Fibroblast of pulmonary artery (primary cell): ENCODE results near the gene FAM20B.

Source experiments
- DNase-seq: peaks from one replicate; pipeline ENCODE4 v3.0.0-alpha.2; 2010; ENCODE audit warnings: low read depth
- H3K4me3 ChIP-seq: replicated peaks from 2 replicates; pipeline ENCODE4 v1.5.1; 2011; ENCODE audit warnings: low read depth, mild to moderate bottlenecking, control low read depth, low read length, moderate library complexity
- TF ChIP-seq, protein P1 (sequence below): IDR thresholded peaks from 2 replicates; pipeline ENCODE4 v1.5.1; 2011; ENCODE audit warnings: mild to moderate bottlenecking, control low read depth, low read length, inconsistent platforms; ENCODE audit errors: missing control alignments

The FAM20B gene

DNA sequence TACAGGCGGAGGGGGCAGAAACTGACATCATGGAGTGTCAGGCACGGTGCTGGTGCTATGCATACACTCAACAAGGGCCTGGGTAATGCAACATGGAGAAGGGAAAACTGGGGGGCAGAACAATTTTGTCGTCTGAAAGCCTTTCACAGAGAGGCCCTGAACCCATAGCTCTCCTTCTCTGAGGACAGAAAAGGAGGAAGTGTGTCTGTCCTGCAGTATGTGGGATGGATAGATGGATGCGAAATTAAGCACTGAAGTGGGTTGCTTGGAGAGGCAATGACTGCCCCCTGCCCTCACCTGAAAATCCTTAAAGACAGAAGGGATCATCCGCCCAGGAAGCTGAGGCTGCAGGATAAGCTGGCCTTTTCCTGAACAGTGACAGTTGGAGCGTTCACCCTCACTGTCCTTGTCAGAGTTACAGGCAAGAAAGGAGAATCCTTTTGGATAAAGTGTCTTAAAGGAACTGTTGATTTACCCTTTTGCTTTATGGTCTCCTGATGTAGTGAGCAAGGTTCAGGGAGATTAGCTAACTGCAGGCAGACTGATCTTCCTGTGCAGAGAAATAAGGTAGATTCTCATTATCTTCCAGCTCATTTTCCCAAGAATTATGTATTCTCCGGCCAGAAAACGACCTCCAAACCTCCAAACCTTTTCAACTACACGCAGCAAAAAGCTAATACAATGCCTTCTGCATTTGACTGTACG, 1.6 kb upstream of the FAM20B start:
- DNase-seq, result no peak
- TF ChIP-seq, protein P1, sequence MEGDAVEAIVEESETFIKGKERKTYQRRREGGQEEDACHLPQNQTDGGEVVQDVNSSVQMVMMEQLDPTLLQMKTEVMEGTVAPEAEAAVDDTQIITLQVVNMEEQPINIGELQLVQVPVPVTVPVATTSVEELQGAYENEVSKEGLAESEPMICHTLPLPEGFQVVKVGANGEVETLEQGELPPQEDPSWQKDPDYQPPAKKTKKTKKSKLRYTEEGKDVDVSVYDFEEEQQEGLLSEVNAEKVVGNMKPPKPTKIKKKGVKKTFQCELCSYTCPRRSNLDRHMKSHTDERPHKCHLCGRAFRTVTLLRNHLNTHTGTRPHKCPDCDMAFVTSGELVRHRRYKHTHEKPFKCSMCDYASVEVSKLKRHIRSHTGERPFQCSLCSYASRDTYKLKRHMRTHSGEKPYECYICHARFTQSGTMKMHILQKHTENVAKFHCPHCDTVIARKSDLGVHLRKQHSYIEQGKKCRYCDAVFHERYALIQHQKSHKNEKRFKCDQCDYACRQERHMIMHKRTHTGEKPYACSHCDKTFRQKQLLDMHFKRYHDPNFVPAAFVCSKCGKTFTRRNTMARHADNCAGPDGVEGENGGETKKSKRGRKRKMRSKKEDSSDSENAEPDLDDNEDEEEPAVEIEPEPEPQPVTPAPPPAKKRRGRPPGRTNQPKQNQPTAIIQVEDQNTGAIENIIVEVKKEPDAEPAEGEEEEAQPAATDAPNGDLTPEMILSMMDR, result no peak
- no peak overlapping the region for H3K4me3 ChIP-seq

DNA sequence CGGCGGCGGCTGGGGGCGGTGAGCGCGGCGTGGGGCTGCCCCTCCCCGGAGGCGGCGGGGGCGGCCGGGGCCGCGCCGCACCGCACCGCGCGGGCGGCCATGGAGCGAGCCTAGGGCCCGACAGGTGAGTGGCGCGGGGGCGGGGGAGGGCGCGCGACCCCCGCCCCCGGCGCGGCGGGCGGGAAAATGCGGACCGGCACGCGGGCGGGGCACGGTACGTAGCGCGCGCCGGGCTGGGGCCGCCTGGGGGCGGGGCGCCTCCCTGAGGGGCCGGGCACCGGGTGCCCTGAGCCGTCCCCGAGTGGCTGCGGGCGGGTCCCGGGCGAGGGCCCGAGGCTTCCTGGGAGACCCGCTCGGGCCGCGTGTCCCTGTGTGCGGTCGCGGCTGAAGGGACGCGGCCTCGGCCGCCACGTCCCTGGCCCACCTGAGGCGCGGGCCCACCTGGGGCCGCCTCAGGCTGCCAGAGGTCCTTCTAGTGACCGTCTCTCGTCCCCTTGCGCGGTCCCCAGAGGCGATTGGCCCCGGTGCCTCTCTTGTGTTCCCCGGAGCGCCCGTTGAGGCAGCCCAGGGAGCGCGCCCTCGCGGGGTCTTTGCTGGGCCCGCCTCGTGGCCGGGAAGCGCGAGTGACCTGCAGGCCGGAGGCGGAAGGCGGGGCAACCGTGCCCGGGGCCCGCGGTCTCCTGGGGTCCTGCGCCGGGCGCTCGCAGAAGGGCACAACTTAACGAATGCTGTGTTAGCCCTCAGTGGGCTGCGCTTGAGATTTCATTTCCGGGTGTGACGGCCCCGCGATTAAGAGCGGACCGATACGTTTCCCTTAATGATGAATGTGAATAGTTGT, 500 bp downstream of the FAM20B start:
- peak overlapping the region; percentile 77 for H3K4me3 ChIP-seq
- TF ChIP-seq, protein P1, result no peak
- peak; percentile 45 for DNase-seq

DNA sequence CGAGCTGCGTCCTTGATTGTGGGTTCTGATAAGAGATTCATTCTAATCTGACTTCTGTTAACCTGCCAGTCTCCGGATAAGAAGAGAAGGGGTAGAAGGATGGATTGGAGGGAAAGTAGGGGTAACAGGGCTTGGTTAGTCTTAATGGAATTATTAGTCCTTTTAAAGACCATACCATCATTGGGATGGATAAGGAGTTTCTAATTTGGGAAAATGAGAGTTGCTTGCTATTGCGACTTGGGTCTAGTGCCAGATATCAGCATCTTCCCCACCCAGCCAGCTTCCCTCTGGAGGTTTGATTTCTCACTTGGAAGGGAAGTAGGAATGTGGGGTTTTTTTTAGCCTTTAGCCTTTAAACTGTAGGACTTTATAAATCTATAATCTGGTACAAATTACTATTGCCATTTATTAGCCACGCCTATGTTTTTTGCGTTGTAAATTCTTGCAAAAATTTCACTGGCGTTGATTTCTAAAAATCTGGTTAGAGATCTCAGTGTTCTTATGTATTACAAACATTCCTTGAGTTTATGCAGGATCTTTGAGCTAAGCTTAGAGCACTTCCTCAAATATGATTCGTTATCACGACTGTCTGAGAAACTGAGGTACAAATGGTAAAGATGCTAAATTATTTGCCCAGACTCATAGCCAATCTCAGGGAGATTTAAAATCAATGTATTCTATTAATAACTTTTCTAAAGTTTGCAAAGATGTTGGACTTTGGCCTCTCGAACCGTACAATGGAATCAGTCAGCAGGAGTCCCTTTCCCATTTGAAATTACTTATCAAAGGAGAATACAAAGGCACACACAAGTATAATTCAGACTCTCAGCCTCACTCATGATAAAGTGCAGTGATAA, 1.3 kb downstream of the FAM20B start:
- TF ChIP-seq, protein P1, result no peak
- DNase-seq, result no peak
- H3K4me3 ChIP-seq, result peak overlapping the region; percentile 77

DNA sequence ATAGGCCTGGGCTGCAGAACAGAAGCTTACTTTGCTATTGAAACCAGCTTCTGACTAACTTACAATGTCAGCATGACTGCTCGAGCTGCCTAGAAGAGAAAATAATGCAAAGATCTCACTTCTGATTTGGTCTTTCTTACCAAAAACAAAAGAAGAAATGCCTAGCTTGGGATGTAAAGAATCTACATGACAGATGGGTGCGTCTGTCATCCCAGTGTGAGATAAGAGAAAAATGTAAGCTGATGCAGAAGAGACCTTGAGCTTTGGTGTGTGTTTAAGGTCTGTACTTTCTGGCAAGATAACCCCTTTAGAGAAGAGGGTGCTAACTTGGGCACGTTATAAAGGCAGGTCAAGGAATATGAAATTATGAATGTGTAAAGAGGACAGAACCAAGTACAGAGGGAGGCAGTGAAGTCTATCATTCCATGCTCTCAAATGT, 3.6 kb downstream of the FAM20B start:
- no peak overlapping the region for H3K4me3 ChIP-seq
- DNase-seq, result no peak
- TF ChIP-seq, protein P1, result no peak

DNA sequence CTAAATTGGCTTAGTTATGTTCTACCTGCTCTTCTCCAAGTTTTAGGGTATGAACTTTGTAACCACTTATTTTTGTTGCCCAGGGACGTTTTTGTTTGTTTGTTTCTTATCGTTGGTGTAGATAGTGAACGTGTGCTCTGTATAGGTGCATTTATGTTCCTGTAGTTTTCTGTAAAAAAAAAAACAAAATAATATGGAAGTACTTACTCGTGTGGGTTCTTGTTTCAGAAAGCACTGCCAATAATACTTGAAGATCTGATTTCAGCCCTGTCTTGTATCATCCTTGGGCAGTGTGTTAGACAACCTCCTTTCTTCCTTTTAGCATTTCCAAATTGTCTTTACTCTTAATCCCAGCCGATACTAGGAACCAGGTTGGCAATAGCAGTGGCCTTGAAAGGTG, 4.4 kb downstream of the FAM20B start:
- H3K4me3 ChIP-seq, result no peak overlapping the region
- no peak for DNase-seq
- TF ChIP-seq, protein P1, result no peak

DNA sequence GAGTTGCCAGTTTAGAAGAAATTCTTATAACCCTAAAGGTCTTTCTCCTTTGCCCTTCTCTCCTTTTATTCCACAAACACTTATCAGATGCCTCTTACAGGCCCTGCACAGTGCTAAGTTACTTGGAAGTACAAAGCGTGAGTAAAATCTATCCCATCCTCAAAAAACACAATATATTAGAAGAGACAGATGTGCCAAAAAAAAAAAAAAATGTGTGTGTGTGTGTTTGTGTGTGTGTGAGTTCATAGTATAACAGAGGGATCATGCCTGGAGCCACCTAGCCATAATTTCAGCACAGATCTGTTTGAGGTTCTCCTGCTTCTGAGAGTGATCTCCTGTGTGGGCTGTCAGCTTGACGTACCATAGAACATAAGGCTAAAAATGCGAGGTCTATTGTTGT, 5.0 kb downstream of the FAM20B start:
- no peak overlapping the region for H3K4me3 ChIP-seq
- no peak for DNase-seq

More for the DNA sequence above, 5.0 kb downstream of the FAM20B start:
- TF ChIP-seq, protein P1, result no peak
